HG03280 (cell line): ENCODE measurements around the gene DVL1.

Source experiments
- ATAC-seq: cut with Tn5 transposase; IDR thresholded peaks from one replicate; pipeline ENCODE4 v1.9.1; 2021; ENCODE audit warnings: mild to moderate bottlenecking, moderate library complexity; ENCODE audit not compliant: unreplicated experiment

DVL1 gene

DNA sequence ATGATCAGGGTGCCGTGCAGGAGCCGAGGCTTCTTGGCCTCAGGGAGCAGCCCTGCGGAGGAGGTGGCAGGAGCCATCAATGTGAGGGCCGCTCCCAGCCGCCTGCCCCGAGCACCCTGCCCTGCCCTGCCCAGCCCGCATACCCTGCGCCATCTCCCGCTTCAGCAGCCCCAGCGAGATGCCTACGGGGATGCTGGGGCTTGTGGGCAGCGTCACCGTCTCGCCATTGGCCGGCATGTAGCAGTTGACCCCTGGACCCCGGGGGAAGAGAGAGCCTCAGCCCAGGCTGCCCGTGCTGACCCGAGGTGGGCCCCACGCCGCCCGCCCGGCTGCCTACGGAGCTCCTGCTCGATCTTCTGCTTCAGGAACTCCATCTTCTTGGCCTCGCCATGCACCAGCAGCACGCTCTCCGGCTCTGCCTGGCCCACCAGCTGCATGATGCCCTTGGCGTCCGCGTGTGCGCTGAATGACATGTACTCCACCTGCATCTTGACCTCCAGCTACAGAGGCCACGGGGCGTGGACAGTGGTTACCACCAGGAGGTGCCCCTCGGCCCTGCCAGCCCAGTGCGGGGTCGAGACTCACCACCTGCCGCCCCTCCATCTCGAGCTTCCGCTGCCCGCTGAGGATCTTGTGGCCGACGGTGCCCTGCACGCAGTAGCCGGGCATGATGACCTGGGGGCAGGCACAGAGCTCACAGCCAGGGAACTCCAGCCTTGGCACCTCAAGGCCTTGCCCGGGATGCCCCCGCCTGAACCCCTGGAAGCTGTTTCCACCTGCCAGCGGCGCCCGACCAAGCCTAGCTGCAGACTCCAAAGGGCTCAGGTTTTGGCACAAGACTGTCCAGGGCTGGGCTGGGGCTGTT is 36.5 kb downstream of the DVL1 start:
- ATAC-seq, result no peak

DNA sequence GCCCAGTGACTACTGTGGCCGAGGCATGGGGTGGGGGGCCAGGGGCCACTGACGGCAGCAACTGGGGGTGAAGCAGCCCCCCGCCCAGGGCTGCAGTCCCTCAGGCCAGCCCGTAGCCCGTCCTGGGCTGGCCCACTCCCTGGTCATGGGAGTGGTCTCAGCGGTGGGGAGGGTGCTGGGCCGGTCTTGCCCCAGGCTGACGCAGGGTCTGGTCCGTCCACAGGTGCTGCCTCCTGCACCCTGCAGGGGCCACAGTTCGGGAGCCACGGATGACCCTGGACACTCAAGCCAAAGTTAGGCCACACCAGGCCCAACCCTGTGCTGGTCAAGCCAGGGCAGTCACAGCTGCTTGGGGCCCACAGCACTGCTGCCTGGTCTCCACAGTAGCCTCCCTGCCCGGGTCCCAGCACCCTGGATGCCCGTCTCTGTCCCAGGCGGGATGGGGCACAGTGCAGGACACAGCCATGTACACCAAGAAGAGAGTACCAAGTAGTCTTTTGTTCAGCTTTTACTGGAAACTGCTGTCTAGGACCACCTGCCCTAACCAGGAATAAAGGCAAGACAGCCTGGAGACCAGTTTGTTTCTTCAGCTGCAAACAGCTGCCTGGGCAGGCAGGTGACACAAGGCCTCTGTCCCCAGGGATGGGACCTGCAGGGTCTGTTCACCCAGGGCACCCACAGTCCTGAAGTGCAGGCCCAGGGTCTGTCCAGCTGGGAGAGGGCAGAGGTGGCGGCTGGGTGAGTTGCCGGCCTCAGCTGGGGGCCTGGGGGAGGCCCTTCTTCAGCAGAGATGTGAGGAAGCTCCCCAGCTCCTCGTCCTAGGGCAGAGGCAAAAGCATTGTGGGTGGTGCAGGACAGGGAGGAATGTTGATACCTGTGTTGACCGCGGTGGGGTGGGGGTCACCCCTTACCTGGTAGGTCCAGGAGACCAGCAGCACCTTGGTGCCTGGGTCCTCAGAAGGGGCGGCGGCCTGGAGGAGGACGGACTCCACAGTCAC is 37.8 kb downstream of the DVL1 start:
- no peak for ATAC-seq

GRCh38 chr1:1310476-1311053 is 38.7 kb downstream of the DVL1 start:
- no peak for ATAC-seq

- no peak for ATAC-seq
These were observed 39.2 kb downstream of the DVL1 start for GRCh38 chr1:1310109-1310385.

DNA sequence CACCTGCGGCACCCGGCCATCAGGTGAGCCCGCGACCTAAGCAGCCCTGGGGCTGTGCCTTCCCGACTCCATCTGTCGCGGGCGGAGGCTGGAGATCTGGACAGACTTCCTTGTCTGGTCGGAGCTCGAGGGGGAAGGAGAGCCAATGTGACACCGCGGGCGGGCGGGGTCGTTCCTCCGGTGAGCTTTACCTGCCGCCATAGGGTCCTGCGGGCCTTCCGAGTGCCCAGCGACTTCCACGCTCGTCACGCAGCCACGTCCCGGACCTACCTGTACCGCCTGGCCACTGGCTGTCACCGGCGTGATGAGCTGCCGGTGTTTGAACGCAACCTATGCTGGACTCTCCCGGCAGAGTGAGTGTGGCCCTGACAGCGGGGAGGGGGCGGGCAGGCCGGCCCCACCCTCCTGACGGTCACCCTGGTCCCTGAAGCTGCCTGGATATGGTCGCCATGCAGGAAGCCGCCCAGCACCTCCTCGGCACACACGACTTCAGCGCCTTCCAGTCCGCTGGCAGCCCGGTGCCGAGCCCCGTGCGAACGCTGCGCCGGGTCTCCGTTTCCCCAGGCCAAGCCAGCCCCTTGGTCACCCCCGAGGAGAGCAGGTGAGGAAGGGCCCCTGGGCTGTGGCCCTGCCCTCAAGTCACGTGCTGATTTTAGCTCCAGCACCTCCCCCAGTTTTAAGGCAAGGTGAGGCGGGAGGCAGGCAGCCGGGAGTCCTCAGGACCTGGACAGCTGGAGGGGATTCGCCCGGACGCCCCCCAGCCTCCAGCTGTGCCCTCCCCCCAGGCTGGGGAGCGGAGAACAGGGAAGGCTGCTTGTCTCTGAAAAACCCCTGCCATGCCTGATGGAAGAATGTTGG is 39.7 kb downstream of the DVL1 start:
- ATAC-seq, result no peak

- peak; percentile 1 for ATAC-seq
These were observed 40.4 kb downstream of the DVL1 start for GRCh38 chr1:1308756-1309250.

DNA sequence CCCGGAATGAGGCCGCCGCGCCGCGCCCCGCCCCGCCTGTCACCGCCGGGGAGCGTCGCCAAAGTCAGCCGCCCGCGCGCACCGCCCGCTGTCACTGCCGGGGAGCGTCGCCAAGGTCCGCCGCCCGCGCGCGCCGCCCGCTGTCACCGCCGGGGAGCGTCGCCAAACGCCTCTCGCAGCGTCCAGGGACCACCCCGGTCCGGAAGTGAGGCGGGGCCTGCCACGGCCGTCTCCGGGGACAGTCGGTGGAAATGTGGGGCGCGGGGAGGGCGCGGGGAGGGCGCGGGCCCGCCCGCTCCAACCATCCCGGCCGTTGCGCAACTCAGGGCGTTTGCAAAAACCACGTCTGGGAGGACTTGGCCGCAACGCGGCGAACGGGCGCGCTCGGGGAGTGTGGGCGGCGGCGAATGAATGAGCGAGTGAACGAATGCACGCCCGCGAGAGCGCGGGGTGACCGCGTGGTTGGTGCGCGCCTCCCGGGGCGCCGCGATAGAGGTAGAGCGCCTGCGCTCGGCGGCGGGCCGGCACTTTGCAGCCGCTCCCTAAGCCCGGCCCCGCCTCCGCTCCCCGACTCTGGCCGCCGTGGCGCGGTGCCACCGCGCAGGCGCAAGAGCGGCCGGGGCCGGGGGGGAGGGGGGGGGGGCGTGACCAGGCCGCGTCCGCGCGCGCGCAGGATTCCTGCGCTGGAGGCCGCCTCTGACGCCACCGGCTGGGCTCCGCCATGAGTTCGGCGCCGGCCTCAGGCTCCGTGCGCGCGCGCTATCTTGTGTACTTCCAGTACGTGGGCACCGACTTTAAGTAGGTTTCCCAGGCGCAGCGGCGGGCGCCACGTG is 41.1 kb downstream of the DVL1 start, which contains the start of the genes ACAP3 and PUSL1:
TSS of gene ACAP3 (minus strand) at position 8 of the 833 bp plus-strand sequence. CDS start 115 bp downstream, outside the sequence.
TSS of gene PUSL1 (plus strand) at position 675 of the 833 bp plus-strand sequence. CDS start at position 722, 47 bp downstream.
- peak; percentile 62 for ATAC-seq

- ATAC-seq, result peak; percentile 6
These were observed 41.8 kb downstream of the DVL1 start for GRCh38 chr1:1307261-1307922.

DNA sequence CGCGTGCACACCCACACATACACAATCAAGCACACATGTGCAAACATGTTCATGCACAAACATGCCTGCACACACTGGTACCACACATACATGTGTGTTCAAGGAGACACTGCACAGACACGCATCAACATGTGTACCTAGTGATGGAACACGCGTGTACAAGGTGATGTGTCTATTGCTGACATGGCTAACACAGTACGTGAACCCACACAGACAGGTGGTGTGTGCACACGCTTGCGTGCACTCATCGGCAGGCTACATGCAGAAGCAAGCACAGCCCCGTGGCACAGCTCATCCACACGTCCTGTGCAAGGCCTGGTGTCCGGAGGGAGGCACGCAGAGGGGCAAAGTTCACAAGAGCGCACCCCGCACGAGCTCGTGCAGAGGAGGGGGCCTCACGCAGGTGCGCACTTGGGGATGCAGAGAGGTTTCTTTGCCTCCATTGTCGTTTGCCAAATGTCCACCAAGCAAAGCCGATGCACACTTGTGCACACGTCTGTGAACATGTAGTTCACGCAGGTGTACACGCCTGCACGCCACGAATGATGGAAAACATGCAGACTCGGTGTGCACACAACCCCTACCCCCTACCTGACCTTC is 42.5 kb downstream of the DVL1 start:
- no peak for ATAC-seq

- no peak for ATAC-seq
These were observed 43.1 kb downstream of the DVL1 start for GRCh38 chr1:1306070-1306660.

DNA sequence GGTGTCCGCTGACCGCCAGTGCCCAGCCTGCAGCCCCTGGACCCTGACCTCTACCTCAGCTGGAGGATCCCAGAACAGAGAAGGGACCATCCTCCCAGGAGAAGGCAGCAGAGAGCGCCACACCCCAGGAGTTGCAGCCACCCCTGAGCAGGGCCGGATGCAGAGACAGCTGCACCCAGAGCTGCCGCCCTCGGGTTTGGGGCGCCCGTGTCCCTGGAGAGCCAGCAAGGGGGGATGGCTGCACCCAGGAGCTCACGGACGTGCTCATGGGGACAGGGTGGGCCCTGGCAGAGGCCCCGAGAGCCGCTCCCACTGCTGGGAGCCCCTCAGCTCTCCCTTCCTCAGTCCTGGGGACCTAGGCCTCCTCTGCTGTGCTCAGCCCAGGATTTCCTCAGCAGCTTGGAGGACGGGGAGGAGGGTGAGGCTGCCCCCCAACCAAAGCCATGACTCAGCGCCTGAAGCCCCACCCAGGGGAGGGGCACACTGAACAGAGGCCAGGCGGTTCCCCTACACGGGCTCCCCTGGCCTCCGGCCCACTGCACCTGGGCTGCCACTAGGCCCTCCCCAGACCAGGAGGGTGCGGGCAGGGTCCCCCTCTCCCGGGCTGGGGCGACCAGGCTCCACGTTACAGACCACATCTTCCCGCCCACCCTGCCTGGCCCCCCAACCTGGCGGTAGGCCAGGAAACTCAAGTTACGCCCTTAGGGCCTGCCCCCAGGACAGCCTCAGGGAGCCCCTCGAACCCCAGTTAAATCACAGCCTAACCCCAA is 43.7 kb downstream of the DVL1 start:
- no peak for ATAC-seq

- no peak for ATAC-seq
These were observed 44.6 kb downstream of the DVL1 start for GRCh38 chr1:1304331-1305299.

- no peak for ATAC-seq
These were observed 45.5 kb downstream of the DVL1 start for GRCh38 chr1:1303736-1304135.

DNA sequence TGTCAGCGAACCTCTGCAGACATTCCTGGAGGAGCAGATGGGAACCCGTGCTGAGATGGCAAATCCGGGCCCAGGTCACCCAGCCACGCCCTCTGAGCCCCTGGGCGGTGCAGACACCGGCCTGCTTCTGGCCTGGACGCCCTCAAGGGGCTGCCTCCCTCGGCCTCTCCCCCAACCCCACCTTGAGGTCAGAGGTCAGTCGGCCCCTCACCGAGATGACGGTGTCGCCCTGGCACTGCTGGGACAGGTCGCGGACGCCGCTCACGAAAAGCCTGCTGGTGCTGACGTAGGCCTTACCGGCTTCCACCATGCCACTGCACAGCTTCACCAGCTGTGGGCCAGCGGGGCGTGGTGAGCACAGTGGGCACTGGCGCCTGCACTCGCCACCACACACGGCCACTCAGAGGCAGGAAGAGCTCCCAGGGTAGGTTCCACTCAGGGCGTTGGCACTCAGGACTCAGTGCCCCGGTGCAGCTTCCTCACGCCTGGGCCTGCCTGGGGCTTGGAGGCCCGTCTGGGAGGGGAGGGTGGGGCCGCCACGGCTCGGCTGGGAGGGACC is 46.2 kb downstream of the DVL1 start:
- ATAC-seq, result no peak

DNA sequence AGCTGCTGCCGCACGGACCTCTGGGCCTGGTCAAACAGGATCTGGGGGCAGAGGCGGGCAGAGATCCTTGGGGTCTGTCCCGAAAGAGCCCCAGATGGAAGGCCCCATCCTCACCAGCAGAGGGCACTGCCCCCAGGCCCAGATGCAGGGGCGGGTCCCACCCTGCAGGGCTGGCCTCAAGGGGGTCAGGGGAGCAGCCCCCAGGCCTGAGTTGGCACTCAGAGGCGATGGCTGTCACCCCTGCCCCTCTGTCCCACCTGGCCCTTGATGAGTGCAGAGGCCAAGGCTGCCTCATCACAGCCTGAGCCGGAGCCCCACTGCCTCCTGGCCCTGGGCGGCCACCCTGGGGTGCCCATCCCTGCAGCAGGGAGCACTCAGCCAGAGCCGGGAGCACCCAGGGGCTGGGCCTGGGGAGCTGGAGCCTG is 47.2 kb downstream of the DVL1 start:
- ATAC-seq, result no peak

- no peak for ATAC-seq
These were observed 48.9 kb downstream of the DVL1 start for GRCh38 chr1:1300352-1300739.
